ENCODE results near the gene MSI2.
A peak's percentile ranks its signal among the peaks of the same experiment; 100 is the strongest.

Gene MSI2

GRCh38 chr17:57403236-57403635 is 146.9 kb downstream of the MSI2 start:
- Histone ChIP-seq H3K27me3 (ENCODE audit: control insufficient read depth, insufficient read depth, low read length) (no peaks in the 10 kb centered on the region), H3K4me1 (ENCODE audit: control insufficient read depth, insufficient read depth, low read length) (peaks cover 33% of the 10 kb centered on the region), H3K36me3 (ENCODE audit: control insufficient read depth, insufficient read depth, low read length) (no peaks in the 10 kb centered on the region), H3K4me3 (ENCODE audit: low read length) (no peak overlapping the region), H3K9ac (ENCODE audit: low read length) (no peak overlapping the region), H3K9me3 (ENCODE audit: control insufficient read depth, low read length) (no peaks in the 10 kb centered on the region)

GRCh38 chr17:57404073-57404472 is 147.8 kb downstream of the MSI2 start:
- Histone ChIP-seq H3K4me3 (ENCODE audit: low read length) (no peak overlapping the region), H3K4me1 (ENCODE audit: control insufficient read depth, insufficient read depth, low read length) (peaks cover 39% of the 10 kb centered on the region), H3K27me3 (ENCODE audit: control insufficient read depth, insufficient read depth, low read length) (no peaks in the 10 kb centered on the region)

DNA sequence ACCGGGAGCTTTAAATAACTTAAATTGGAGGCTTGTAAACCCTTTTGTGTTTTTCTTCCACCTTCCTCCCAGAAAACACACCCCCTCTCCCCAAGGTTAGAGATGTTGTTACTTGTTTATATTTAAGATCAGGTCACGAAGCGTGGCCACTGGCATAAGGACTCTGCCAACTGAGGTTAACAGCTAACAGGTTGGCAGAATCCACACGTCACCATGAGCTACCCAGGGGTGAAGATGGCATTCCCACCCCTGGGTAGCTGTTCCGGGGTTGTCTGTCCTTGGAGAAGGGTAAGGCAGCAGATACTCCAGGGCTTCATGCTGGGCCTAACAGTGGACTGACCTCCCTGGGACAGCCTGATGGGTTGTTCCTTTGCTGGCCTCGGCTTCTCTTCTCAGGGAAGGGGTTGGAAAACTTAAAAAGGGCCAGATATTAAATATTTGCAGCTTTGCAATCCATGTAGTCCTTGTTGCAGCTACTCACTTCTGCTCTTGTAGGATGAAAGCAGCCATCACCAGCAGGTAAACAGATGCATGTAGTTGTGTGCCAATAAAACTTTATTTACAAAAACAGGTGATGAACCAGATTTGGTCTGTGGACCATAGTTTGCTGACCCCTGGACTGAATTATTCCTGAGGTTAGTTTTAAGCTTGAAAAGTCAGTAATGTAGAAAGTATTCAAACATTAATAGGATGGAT is 148.6 kb downstream of the MSI2 start:
- Histone ChIP-seq H3K4me3 (ENCODE audit: low read length) (no peak overlapping the region), H3K36me3 (ENCODE audit: control insufficient read depth, insufficient read depth, low read length) (no peaks in the 10 kb centered on the region), H3K9ac (ENCODE audit: low read length) (no peak overlapping the region), H3K4me1 (ENCODE audit: control insufficient read depth, insufficient read depth, low read length) (peaks cover 40% of the 10 kb centered on the region), H3K9me3 (ENCODE audit: control insufficient read depth, low read length) (no peaks in the 10 kb centered on the region), H3K27me3 (ENCODE audit: control insufficient read depth, insufficient read depth, low read length) (no peaks in the 10 kb centered on the region)

More at GRCh38 chr17:57404073-57404472, 147.8 kb downstream of the MSI2 start:
- H3K36me3 ChIP-seq (ENCODE audit: control insufficient read depth, insufficient read depth, low read length) = no peaks in the 10 kb centered on the region
- no peaks in the 10 kb centered on the region for H3K9me3 ChIP-seq (ENCODE audit: control insufficient read depth, low read length)
- H3K9ac ChIP-seq (ENCODE audit: low read length) = no peak overlapping the region

DNA sequence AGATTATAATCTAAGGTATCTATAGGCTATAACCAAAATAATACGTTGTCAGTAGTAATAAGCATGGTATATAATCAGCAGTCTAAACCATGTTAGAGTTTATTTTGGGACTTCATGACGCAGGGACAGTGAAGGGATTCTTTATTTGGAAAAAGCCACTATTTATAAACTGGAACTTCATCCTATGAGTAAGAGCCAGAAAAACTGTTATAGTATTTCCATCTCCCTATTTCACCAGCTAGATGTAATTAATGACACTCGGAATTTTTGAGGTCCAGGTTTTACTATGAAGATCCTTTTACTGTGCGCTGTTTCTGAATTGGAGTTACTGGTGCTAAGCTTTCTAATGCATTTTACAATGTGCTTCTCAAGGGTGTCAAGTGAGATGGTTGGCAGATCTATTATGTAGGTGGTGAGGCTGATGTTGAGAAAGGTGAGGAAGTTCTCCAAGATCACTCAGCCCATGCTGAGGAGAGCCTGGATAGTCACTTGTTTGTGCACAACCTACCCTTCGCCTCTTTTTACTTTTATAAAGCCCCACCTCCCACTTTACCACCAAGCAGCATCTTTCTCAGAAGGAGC is 149.3 kb downstream of the MSI2 start:
- H3K4me3 ChIP-seq (ENCODE audit: low read length) = no peak overlapping the region
- H3K4me1 ChIP-seq (ENCODE audit: control insufficient read depth, insufficient read depth, low read length) = peaks cover 40% of the 10 kb centered on the region
- no peaks in the 10 kb centered on the region for H3K9me3 ChIP-seq (ENCODE audit: control insufficient read depth, low read length)
- no peaks in the 10 kb centered on the region for H3K27me3 ChIP-seq (ENCODE audit: control insufficient read depth, insufficient read depth, low read length)
- no peak overlapping the region for H3K9ac ChIP-seq (ENCODE audit: low read length)
- no peaks in the 10 kb centered on the region for H3K36me3 ChIP-seq (ENCODE audit: control insufficient read depth, insufficient read depth, low read length)

DNA sequence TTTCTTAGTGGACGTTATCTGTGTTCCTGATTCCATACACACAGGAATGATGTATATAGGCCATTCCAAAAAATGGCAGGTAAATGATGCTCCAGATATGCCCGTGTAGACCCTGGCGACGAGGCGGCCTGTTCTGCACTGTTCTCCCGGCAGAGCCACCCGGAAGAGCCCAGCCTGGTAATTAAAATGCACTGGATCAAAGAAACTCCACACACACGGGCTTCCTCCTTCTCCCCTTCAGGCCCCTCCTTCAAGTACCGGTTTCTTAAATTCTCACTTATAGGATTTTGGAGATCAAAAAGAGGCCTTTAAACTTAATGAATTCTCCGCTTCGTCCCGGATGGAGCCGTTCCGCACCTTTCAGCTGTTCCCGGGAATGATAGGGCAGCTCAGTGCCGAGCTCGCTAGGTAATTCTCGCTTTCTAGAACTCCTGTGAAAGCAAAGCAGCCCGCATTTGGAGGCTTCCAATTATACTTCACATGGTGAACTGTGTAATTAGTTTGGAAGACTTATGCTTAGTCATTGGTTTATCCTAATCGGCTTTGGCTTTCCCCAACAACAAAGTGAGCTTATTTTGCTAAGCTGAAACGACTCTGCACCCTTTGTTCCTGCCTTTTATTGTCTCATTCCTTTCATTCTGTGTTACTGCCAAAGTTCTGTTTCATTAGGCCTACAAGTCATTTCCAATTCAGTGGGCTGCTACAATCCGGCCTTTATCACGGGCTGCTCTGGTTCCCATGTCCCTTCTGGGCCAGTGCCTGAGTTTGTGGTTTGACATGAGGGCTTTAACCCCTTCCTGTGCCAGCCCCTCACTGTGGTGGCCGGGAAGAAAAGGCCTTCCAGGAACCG is 150.0 kb downstream of the MSI2 start:
- H3K4me3 ChIP-seq (ENCODE audit: low read length) = no peak overlapping the region
- H3K27me3 ChIP-seq (ENCODE audit: control insufficient read depth, insufficient read depth, low read length) = no peaks in the 10 kb centered on the region
- peak overlapping the region; percentile 27 for H3K9ac ChIP-seq (ENCODE audit: low read length)
- H3K4me1 ChIP-seq (ENCODE audit: control insufficient read depth, insufficient read depth, low read length) = peaks cover 40% of the 10 kb centered on the region
- no peaks in the 10 kb centered on the region for H3K9me3 ChIP-seq (ENCODE audit: control insufficient read depth, low read length)
- H3K36me3 ChIP-seq (ENCODE audit: control insufficient read depth, insufficient read depth, low read length) = no peaks in the 10 kb centered on the region

- H3K9me3 ChIP-seq (ENCODE audit: control insufficient read depth, low read length) = no peaks in the 10 kb centered on the region
- H3K4me1 ChIP-seq (ENCODE audit: control insufficient read depth, insufficient read depth, low read length) = peaks cover 40% of the 10 kb centered on the region
- H3K36me3 ChIP-seq (ENCODE audit: control insufficient read depth, insufficient read depth, low read length) = no peaks in the 10 kb centered on the region
- H3K4me3 ChIP-seq (ENCODE audit: low read length) = no peak overlapping the region
- peak overlapping the region; percentile 27 for H3K9ac ChIP-seq (ENCODE audit: low read length)
- no peaks in the 10 kb centered on the region for H3K27me3 ChIP-seq (ENCODE audit: control insufficient read depth, insufficient read depth, low read length)
These were observed 150.6 kb downstream of the MSI2 start for GRCh38 chr17:57406981-57407286.

GRCh38 chr17:57407287-57408070 is 151.2 kb downstream of the MSI2 start:
- Histone ChIP-seq H3K4me1 (ENCODE audit: control insufficient read depth, insufficient read depth, low read length) (peaks cover 40% of the 10 kb centered on the region), H3K4me3 (ENCODE audit: low read length) (no peak overlapping the region), H3K36me3 (ENCODE audit: control insufficient read depth, insufficient read depth, low read length) (no peaks in the 10 kb centered on the region), H3K9ac (ENCODE audit: low read length) (peak overlapping the region; percentile 29), H3K9me3 (ENCODE audit: control insufficient read depth, low read length) (no peaks in the 10 kb centered on the region), H3K27me3 (ENCODE audit: control insufficient read depth, insufficient read depth, low read length) (no peaks in the 10 kb centered on the region)

- Histone ChIP-seq H3K9ac (ENCODE audit: low read length) (peak overlapping the region; percentile 29), H3K27me3 (ENCODE audit: control insufficient read depth, insufficient read depth, low read length) (no peaks in the 10 kb centered on the region), H3K9me3 (ENCODE audit: control insufficient read depth, low read length) (no peaks in the 10 kb centered on the region), H3K36me3 (ENCODE audit: control insufficient read depth, insufficient read depth, low read length) (no peaks in the 10 kb centered on the region), H3K4me3 (ENCODE audit: low read length) (no peak overlapping the region), H3K4me1 (ENCODE audit: control insufficient read depth, insufficient read depth, low read length) (peaks cover 40% of the 10 kb centered on the region)
These were observed 151.9 kb downstream of the MSI2 start for GRCh38 chr17:57408071-57408811.

- H3K4me1 ChIP-seq (ENCODE audit: control insufficient read depth, insufficient read depth, low read length) = peaks cover 48% of the 10 kb centered on the region
- no peak overlapping the region for H3K9ac ChIP-seq (ENCODE audit: low read length)
- no peaks in the 10 kb centered on the region for H3K36me3 ChIP-seq (ENCODE audit: control insufficient read depth, insufficient read depth, low read length)
These were observed 153.8 kb downstream of the MSI2 start for GRCh38 chr17:57410169-57410568.

GRCh38 chr17:57412520-57413096 is 156.3 kb downstream of the MSI2 start:
- Histone ChIP-seq H3K36me3 (ENCODE audit: control insufficient read depth, insufficient read depth, low read length) (no peaks in the 10 kb centered on the region), H3K9me3 (ENCODE audit: control insufficient read depth, low read length) (no peaks in the 10 kb centered on the region), H3K4me1 (ENCODE audit: control insufficient read depth, insufficient read depth, low read length) (peaks cover 28% of the 10 kb centered on the region), H3K9ac (ENCODE audit: low read length) (no peak overlapping the region), H3K27me3 (ENCODE audit: control insufficient read depth, insufficient read depth, low read length) (no peaks in the 10 kb centered on the region), H3K4me3 (ENCODE audit: low read length) (no peak overlapping the region)

More at GRCh38 chr17:57410169-57410568, 153.8 kb downstream of the MSI2 start:
- H3K4me3 ChIP-seq (ENCODE audit: low read length) = no peak overlapping the region
- no peaks in the 10 kb centered on the region for H3K27me3 ChIP-seq (ENCODE audit: control insufficient read depth, insufficient read depth, low read length)
- H3K9me3 ChIP-seq (ENCODE audit: control insufficient read depth, low read length) = no peaks in the 10 kb centered on the region
